GM21723 (cell line): ENCODE data around the gene EXD3.

Experiments used
- ATAC-seq: cut with Tn5 transposase; IDR thresholded peaks from one replicate; pipeline ENCODE4 v1.9.1; 2021; ENCODE audit warnings: mild to moderate bottlenecking, moderate library complexity; ENCODE audit not compliant: unreplicated experiment

The EXD3 gene

DNA sequence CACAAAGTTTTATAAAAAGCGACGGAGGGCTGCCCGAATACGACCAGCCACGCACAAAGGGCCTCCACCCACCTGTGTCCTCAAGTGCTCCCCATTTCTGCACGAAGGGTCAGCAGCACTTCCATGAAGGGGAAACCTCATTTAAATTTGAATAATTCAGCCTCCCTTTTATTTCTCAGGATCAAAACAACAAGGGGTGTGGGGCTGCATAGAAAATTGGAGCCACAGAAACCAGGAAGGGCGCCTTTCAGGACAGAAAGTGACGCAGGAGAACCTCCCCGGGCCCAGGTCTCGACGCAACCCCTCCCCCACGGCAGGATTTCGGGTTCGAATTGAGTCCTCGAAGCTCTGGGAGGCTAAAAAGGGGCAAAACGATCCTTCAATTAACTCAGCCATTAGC lies 123.0 kb downstream of the EXD3 start:
- ATAC-seq: no peak

DNA sequence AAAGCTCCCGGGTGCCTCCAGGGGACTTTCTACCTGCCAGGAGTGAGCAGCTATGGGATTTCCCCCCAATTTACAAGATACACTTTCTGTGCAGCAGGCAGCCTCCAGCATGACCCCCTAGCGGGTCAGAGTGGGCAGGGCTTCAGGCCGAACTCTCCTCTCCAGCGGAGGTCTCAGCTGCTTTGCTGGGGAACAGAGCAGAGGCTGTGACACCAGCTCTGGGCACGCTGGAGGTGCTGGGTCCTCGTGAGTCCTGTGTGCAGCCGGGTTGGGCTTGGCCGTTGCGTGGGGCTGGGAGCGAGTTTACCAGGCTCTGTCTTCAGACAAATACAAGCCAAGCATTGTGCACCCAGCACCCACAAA lies 123.8 kb downstream of the EXD3 start:
- ATAC-seq: no peak

DNA sequence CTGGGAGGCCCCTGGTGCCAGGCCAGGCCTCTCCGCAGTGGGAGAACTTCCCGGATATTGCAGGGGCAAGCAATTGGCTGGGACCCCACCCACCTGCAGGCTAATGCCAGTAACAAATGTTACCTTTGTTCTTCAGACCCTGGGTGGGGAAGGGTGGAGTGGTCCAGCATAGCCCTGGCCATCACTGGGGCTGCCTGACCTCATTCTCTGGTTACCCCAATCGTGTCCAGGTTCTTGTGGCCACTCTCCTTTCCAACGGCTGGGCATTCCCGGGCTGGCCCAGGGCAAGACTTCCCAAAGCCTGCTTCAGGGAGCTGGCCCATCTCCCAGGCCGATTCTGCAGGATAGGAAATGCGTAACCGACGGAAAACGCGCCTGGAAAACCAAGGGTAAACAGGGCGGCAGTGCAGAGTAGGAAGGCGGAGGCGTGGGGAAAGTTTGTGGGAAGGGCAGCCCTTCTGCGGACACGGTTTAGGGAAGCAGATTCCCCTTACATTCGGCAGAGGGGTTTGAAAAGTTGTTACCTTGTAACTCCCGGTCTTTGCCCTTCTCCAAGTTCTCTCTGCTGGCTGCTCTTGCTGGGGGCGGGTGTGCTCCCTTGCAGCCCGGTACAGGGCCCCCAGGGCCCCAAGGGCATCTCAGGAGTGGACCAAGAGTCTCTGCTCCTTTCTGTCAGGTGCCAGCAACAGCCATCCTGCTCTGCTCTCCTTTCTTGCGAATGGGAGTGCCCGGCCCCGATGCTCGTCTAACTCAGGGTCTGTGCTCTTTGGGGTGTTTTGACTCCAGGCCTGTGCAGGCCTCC lies 124.4 kb downstream of the EXD3 start:
- no peak for ATAC-seq

DNA sequence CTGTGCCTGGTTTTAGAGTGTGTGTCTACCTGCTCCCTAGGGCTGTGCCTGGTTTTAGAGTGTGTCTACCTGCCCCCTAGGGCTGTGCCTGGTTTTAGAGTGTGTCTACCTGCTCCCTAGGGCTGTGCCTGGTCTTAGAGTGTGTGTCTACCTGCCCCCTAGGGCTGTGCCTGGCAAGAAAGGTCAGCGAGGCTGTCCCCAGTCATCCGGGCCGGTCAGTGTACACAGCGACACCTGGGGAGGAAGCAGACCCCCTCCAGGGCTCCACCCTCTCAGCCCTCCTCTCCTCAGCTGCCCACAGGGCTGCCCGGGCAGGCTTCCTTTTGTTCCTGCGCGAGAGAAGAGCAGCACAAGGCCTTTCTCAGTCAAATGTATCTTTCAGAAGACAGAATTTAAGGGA lies 125.0 kb downstream of the EXD3 start:
- ATAC-seq: no peak

DNA sequence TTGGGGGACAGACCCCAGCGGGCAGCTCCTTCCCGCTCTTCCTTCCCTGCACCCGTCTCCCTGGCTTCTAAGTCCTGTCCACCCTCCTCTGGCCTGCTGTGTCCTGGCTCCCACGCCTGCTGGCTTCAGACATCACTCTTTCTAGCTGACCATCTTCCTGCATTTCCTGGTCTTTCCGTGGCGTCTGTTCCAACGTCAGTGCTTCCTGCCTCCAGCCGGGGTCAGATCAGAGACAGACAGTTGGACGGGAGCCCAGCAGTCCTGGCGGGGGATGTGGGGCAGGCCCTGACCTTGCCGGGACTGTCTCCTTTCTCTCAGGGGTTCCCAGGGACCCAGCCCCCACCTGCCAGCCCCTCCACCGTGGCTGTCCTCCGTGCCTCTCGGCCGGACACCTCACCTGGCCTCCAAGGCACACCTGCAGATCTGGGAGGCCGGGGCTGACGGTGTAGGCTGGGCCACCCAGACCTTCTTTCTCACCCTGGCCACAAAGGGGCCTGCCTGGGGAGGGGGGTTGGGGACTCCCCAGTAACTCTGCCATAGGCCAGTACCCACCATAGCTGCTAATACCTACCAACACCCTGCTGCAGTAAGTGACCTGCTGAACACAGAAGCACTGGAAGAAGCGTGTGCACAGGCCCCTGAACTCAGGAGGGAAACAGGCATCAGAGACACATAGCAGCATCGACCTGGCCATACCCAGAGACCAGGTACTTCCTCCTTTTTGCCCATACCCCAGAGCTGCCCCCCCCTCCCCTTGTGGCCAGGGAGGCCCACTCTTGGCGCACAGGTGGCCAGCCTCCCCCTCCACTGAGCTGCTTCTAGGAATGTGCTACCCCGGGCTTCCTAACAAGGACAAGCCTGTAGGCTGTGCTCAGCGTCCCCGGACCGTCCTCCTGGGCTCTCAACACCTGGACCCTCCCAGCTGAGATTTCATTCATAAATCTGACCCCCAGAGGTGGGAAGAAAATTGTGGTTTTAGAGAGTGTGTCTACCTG lies 126.0 kb downstream of the EXD3 start:
- ATAC-seq: no peak

DNA sequence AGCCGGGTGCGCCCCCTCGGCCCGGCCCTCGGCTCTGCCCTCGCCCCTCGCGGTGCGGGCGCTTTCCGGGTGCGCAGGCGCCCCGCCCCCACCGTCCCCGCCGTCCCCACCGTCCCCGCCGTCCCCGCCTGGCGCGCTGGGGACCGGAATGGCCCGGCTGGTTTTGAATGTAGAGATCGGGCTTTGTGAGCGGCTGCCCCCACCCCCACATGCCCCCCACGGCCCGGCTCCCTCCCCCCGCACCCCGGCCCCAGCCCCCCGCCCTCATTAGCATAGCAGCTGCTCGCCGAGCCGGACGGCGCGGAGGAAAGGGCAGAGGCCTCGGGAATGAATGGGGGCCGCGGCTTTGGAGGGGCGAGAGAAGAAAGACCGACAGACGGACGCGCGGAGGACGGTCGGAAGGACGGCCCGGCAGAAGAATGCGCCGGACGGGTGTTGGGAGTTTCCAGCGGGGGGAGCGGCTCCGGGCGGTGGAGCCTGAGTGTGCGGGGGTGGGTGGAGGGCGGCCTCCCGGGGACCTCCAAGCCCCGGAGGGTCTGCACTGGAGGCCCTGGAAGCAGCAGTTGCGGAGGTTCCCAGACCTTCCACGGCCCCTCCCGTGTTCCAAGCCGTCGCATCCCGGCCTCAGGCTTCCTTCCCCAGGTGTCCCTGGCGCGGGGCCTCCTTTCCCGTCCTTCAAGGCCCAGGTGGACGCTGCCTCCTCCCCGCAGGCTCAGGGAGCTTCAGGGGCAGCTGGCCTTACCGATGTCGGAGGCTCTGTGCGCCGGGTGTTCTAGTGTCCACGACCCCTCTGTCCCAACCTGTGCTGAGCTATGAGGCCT lies 126.9 kb downstream of the EXD3 start:
- no peak for ATAC-seq

DNA sequence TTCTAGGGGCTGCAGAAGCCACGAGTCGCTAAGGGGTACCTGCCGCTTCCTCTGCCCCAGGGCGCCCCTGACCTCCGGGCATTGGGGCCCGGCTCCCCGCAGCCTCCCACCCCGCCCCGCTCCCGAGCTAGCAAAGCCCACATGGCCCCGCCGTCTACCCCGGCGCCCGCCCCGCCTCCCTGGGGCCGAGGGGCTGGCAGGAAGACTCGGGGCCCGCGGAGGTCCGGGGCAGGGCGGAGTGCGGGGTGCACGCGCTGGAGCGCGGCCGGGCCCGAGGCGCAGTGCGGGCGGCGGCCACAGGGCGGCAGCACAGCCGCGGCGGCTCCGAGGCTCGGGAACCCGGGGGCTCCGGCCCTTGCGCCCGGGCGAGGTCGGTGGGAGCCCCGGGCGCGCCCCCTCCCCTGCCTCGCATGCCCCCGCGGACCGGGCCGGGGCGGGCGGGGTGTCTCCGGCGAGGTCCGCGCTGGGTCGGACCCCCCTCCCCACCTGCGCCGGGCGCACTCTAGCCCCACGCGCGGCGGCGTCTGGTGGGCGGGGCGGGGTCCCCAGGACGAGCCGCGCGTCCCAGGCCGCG lies 127.6 kb downstream of the EXD3 start:
- ATAC-seq: no peak

DNA sequence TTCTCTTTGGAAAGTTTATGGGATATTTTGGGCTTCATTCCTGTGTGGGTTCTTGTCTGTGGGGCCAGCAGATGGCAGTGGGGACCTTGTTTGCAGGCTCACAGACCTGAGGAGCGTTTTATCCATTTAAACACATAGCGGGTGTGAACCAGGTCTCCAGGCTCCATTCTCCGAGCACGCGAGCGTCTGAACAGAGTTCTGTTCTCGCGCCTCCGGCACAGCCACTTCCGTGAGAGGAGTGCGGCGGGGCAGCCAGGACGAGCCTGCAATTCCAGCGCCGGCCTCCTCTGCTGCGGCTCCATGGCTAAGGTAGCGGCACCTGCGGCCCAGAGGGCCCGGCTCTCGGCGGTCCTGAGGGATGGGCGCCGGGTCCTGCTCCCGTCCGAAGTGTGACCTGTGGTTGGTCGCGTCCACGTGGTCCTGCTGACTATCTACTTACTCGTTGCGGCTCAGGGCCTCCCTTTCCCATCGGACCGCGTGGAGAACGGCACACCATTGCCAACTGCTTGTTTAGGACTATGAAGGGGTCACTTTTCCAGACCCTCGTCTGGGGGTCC lies 128.2 kb downstream of the EXD3 start:
- ATAC-seq: no peak

DNA sequence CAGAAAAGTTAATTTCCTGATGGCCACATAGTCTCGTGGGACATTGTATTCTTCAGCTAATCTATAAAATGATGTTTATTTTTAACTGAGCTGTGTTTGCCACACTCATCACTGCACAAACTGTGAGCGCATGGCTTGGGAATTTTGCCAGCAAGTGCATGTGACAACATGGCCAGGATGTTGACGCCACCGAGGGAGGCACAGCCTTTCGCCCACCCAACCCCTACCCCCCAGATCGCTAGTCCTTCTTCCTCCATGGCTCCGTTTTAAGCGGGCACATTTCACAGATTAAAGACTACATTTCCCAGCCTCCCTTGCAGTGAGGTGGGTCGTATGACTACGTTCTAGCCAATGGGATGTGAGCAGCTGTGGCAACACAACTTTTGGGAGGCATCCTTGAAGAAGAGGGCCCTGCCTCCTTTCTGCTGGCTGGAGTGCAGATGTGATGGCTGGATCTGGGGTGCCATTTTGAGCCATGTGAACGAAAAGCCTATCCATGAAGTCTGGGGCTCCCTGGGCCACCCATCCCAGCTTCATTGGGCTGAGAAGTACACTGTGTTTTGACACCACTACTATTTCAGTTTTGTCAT lies 128.8 kb downstream of the EXD3 start:
- no peak for ATAC-seq

DNA sequence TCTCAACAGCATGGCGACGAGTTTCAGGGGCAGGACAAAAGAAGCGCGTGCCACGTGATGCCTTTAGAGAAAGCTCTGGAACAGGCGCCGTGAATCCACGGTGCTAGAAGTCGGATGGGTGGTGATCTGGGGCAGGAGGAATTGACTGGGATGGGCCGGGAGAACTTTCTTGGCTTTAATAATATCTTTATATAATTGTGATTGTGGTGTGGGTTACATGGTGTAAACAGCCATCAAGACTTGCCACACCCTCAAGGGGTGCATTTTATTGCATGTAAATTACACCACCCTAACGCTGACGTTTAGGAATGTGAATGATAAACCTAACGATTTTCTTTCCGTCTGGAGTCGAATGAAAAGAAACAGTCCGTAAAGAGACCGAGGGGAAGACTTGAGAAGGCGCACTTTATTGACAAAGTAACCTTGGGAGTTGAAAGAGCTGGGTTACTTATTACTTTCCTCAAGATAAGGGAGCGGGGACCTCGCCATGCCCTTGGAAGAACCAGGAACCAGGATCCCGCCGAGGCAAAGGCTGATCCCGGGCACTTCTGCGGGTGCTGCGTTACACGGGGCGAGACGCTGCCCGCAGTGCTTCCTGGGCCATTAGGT lies 129.4 kb downstream of the EXD3 start:
- ATAC-seq: no peak

DNA sequence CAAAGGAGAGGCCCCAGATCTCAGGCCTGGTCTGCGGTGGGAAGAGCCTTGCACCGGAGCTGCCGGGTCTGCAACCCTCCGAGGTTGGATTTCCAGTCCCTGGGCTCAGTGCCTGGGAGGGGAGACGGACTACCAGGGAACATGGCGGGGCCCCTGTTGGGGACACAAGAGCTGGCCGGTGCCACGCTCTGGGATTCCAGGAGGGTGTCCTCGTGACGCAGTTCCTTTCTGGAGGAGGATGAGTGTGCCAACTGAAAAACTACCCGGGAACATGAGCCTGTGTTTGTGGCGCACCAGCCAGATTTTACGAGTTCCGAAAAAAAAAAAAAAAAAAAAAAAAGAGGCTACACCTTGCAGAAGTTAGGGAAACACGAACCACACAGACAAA lies 129.9 kb downstream of the EXD3 start:
- ATAC-seq: no peak

DNA sequence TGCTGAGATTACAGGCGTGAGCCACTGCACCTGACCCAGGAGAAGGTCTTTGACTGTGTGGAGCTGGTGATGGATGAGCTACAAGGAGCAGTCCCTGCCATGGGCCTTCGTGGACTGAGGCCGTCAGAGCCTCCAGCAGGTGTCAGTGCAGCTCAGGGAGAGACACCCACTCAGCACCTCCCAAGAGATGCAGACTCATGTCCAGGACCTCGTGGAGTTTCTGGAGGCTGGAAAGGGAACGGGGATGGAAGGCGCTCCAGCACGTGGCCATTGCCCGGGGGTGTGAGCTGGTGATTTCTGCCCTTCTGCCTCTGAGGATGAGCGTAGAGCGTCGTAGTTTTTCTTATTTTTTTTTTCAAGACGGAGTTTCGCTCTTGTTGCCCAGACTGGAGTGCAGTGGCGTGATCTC lies 136.0 kb downstream of the EXD3 start:
- ATAC-seq: no peak

DNA sequence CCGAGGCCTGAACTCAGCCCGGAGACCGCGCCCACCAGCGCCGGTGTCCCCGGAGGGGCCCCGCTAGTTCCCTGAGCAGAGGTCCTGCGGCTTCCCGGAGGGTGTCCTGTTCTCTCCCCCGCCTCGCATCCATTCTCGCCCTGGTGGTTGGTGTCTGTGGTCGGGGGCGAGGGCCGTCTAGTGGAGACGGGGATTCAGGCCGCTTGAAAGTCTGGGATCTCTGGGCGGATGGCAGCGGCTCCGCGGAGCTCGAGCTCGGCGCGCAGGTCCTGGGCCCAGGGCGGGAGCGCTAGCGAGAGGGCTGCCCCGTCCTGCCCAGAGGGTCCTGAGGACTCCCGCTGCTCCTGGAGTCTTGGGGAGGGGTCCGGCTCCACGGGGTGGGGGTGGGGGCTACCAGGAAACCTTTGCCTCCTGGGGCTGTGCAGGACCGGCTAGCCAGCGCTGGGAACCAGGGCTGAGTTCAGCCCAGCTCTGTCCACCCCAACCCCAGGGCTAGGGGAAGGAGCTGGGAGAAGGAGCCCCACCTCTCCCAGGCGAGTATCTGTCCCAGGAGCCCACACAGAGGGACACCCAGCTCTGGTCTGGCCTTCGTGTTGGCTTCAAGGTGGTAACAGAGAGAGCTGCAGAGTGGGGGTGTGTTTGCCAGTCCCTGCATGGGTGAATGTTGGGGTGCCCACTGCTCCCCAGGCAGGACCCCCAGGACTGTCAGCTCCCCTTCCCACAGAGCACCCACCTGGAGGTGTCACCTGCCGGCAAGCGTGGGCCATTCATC lies 141.4 kb downstream of the EXD3 start:
- no peak for ATAC-seq

DNA sequence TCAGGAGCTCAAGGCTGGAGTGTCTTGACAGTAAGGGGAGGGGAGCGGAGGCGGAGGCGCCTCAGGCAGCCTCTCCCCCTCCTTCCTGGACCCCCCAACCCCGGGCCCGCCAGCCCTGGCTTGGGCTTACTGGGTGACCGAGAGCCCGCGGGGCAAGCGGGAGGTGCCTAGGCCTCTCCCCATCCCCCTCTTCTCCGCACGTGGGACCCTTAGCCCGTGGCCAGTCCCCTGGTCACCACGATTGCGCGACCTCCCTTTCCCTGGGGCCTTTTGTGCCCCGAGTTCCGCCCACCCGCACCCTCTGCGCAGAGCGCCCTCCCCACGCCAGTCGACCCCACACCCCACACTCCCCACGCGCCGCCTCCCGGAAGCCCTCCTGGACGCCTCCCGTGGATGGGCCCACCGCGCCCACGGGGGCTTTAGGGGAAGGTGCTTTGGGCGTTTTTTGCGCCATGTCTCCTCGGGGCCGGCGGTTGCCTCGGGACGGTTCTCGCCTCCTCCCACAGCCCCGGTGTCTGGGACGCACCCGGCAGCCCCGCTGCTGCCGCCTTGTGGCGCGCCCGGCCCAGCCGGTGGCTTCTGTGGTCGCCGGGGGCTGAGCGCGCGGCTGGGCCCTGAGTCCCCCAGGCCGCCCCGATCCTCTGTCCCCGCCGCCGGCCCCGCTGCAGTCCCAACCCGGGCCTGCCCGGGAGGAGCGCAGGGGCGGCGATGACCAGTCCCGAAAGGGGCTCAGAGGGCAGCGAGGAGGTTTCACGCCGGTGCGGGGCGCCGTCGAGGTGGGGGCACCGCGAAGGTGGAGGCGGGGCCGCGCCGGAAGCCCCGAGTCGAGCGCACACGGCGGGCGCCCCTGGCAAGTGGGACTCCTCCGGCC lies 142.3 kb downstream of the EXD3 start:
- no peak for ATAC-seq

DNA sequence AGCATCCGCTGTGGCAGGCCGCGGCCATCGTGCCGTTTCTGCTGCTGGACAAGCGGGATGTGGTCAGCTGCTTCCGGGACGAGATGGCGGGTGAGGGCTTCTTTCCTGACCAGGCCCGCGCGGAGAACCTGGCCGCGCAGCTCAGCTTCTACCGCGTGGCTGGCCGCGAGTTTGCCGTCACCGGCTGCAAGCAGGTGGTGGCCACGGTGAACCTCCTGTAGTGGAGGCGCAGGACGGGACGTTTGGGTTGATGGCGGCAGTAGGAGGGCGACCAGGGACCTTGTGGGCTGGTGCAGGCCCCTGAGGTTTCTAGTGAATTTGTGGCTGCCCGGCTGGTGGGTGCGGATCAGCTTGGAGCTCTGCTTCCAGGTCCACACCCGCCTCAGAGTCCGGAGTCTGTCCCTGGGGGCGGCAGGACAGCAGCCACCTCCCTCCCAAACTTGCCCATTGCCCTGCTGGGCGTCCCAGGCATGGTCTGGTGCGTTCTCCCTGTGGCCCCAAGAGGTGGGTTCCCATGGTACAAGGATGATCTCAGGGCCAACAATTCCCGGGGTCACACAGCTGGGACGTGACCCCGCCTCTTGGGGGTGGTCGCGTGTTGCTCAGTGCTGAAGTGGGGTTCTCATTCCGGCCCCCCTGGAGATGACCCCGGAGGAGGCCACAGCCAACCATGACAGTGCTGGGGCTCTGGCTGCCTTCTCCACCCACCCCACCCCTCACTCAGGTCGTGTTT lies 143.1 kb downstream of the EXD3 start:
- ATAC-seq: no peak

DNA sequence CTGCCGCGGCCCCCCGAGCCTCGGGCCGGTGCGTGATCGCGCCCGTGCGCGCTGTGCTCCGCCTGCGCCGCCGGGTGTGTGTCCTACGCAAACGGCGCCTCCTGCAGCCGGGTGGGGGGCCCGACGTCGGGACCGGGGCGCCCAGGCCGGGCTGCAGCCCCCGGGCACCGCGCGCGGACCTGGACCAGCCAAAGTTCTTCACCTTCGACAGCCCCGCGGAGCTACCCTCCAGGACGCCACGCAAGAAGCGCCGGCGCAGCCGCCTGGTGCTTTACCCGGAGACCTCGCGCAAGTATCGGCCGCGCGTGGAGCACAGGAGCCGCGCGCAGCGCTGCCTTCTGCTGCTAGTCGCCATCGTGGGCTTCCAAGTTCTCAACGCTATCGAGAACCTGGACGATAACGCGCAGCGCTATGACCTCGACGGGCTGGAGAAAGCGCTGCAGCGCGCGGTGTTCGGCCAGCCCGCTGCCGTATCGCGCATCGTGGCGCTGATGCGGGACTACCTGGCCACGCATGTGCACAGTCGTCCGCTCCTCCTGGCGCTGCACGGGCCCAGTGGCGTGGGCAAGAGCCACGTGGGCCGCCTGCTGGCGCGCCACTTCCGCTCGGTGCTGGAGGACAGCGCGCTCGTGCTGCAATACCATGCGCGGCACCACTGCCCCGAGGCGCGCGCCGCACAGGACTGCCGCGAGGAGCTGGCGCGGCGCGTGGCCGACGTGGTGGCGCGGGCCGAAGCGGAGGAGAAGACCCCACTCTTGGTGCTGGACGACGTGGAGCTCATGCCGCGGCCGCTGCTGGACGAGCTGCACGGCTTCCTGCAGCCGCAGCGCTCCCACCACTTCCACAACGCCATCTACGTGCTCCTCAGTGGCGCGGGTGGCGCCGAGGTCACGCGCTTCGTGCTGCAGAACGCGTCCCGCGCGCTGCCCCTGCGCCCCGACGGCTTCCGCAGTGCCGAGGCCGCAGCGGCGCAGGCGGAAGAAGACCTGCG lies 143.9 kb downstream of the EXD3 start:
- ATAC-seq: no peak
